ENCODE measurements around the gene C2CD5.

C2CD5 gene

GRCh38 chr12:22409377-22410164, 134.8 kb downstream of the C2CD5 start:
- no peak for DNase-seq

GRCh38 chr12:22408610-22409376, 135.5 kb downstream of the C2CD5 start:
- DNase-seq, result no peak

- DNase-seq, result no peak
These were observed 136.9 kb downstream of the C2CD5 start for GRCh38 chr12:22407397-22407796.

- DNase-seq, result no peak
These were observed 137.7 kb downstream of the C2CD5 start for GRCh38 chr12:22406627-22407026.

GRCh38 chr12:22399464-22400180, 144.7 kb downstream of the C2CD5 start:
- DNase-seq, result no peak

All from RPMI8226 (cell line).